GM19455 (cell line): ENCODE measurements around the gene GRHL3.
A peak's percentile ranks its signal among the peaks of the same experiment; 100 is the strongest.

Source experiments
- ATAC-seq: cut with Tn5 transposase; IDR thresholded peaks from one replicate; pipeline ENCODE4 v1.9.1; 2021; ENCODE audit not compliant: unreplicated experiment

GRHL3 gene

DNA sequence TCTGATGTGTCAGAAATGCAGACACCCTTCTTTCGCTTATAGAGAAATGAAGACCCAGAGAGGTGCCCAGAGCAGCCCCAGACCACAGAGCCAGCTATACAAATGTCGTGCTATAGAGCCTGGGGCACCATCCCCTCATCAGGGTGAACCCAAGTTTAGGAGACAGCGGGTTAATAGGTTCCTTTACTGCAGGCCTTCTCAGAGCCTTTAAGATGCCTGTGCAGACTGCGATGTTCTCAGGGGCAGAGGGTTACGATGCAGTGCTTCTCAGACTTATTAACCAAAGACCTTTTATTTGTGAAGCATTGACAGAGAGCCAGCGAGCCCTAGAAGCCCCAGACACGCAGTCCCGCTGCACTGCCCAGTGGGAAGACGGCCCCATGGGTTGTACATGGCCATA lies 47.5 kb downstream of the GRHL3 start:
- ATAC-seq: no peak

DNA sequence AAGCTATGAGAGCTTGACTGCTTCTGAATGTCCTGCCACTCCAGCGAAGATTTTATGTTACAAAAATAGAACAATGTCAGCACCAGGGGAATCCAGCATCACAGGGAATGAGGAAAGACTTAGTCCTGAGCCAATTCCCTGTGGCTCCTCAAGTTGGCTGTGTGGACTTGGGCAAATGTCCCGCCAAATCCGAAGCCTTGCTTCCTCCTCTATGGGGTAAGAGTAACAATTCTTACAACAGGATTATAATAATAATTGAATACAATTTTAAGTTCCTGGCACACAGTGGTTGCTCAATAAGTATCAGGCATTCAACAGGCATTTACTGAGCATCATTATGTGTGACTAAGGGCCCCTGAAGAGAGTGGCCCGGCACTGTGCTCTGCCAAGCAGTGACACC lies 50.0 kb downstream of the GRHL3 start:
- ATAC-seq: no peak

DNA sequence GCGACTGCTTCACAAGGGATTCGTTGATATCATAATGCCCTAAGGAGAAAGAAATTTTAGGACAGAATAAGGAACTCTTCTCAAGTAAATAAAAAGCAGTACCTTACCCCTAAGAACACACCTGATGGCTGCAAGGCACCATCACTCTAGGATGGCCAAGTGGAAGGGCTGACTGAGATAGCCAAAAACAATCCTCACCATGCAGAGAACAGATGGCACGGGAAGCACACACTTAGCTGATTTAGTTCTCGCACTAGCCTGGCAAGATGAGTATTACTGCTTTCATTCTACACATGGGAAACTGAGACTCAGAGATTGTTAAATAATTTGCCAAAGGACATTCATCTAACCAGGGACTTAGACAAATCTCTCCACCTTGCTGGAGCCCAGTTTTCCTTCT lies 50.6 kb downstream of the GRHL3 start:
- ATAC-seq: no peak

DNA sequence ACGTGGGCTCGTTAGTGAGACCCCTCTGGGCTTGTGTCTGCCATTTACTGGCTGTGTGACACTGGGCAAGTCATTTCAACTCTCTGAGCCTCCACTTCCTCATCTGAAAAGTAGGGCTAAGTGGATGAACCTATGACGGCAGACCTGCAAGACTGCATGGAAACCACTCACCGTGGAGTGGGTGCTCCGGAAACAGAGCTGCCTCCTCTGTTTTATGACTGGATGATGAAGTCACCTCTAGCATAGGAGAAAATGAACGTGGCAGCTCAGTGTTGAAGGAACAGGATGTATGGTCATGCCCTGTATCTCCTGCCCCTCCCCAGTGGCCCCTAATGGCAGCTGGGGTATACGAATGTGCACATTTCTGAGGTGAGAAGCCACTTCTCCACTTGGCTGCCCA lies 53.9 kb downstream of the GRHL3 start:
- ATAC-seq: no peak

DNA sequence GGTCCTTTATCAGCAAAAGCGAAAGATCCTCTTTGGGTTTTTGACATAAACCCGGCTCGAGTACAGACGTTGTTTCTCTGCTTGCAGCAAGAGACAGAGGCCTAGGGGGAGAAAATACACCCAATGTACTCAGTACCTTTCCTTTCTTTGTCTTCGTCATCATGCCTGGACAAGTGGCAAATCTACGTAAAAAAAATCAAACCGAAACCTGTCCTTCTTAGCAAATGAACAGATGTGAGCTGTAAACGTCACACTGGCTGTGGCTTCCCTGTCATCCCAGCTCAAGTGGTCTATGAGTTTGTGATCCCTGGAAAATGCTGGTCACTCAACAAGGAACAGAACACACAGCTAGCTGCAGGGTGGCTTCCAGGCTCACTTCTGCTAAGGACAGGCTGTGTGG lies 54.6 kb downstream of the GRHL3 start:
- no peak for ATAC-seq

DNA sequence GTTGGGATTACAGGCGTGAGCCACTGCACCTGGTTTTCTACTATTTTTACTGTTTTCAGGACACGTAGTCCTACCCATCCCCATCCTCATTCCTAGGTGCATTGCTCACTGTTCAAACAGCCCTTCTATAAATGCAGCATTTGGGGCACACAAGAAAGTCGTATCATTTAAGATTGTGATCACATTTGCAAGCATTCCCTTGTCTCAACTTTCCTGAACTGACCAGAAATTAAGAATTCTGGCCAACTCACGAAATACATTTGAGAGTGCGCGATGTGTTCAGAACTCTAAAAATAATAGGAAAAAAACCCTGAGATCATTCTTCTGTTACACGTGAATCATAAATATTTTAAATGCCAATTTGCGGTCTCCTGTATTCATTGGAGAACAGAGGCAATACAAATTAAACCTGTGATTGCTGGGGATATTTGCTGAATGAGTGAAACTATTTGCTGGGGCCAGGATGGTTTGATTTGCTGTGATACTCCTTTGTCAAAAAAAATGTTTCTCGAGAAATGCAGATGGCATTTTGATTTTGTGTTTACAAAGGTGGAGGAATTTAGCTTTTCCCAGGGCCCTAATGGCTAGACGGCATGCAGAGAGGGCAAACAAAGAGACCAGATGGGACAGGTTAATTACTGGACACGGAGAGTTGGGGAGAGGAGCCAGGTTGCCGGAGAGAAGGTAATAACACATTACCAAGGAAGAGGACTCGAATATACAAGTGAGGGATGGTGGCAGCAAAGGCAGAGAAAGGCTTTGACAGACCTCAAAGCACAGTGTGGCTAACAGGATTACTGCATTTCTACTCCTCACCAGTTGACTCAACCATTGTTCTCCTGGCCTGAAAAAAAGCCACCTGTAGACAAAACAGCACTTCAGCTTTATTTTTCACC lies 56.0 kb downstream of the GRHL3 start:
- no peak for ATAC-seq

DNA sequence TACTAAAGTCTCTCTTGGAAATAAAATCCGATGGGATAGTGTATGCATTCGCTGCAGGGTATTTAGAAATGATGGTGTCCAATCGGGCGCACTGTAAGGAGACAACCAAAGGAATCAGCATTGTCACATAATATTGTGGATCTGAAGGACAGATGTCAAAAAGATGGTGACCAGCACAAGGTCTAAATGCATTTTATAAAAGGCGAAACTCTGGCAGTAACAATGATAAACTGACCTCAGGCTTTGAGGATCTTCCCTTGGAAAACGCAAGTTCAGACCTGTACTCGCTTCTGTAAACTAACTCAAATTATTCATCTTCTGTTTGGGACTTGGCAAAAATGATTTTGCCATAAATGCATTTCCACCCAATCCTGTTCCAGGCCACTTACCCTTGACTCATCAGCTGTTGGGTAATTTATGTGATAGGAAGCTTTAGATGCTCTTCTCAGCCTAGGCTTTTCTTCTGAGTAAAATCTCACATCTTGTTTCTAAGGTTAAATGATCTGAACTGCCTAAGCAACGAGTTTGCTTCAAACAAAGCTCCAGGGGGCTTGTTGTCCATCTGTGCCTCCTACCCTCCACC lies 60.7 kb downstream of the GRHL3 start:
- ATAC-seq: no peak

DNA sequence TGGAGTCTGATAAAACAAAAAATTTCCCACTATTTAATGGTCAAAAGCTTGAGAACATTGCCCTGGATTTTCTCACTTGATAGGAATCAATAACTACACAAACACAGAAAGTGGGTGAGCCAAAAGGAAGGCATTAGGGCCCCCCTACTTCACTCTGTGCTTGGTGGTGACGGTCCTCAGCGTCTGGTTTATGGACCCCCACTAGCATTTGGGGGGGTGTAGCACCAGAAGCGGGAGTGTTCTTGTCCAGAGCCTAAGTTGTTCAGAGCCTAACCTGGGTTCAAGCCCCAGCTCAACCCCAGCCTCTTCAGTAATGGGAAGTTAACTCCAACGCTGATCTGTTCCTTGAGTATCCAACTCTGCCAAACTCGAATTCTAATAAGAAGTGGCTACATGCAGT lies 61.4 kb downstream of the GRHL3 start:
- no peak for ATAC-seq

DNA sequence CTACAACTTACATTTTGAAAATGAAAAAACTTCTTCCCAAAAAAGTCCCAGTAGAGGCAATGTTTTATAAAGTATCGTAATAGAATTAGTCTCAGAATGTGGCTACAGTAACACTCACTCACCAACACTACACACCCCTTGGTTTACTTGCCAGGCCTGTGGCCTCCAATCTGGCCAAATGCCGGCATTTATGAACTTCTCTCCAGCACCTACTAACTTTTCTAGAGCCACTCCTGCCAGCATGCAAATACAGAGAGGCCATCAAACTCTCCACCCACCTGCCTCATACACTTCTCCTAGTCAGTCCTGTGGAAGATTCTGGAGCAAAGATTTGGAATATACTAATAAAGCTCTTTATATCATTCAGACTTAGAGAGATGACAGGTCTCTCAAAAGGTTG lies 62.1 kb downstream of the GRHL3 start:
- no peak for ATAC-seq

DNA sequence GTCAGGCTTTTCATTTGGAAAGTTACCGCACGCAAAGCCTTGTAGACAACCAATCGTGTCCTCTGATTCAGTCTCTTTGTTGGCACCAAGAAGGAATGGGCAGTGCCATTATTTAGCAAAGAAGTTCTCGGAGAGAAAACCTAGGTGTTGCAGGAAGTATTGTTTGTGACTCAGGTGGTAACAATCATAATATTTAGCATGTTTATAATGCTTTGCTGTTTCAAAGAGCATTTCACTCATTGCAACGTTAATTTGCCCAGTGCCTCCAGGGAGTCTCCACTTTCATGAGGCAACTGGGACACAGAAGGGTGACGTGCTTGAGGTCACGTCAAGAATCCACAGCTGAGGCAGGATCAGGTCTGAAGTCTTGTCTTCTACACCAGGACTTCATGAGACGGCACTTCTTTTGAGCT lies 63.0 kb downstream of the GRHL3 start:
- ATAC-seq: no peak

DNA sequence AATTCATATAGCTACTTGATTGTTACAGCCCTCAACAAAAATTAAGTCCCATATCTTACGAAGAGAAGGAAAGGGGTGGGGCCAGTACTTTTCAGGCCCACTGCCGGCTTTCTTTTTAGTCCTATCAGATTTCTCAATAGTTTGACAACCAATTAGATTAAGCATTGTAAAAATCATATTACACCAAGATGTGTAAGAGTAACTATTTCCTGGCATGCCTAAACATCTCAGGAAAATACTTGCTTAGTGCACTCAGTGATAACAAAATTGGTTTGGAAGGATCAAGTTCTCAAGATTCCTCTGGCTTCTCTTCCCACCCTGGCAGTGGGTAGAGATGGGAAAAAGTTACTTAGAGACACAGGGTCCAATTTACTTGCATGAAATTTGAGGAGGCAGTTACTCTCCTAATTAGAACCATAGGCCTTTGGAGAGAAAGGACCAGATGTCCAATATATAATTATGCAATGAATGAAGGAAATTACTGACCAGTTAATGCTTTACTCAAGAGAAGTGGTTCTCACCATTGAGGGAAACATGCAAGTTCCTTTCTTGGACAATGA lies 64.3 kb downstream of the GRHL3 start:
- no peak for ATAC-seq

DNA sequence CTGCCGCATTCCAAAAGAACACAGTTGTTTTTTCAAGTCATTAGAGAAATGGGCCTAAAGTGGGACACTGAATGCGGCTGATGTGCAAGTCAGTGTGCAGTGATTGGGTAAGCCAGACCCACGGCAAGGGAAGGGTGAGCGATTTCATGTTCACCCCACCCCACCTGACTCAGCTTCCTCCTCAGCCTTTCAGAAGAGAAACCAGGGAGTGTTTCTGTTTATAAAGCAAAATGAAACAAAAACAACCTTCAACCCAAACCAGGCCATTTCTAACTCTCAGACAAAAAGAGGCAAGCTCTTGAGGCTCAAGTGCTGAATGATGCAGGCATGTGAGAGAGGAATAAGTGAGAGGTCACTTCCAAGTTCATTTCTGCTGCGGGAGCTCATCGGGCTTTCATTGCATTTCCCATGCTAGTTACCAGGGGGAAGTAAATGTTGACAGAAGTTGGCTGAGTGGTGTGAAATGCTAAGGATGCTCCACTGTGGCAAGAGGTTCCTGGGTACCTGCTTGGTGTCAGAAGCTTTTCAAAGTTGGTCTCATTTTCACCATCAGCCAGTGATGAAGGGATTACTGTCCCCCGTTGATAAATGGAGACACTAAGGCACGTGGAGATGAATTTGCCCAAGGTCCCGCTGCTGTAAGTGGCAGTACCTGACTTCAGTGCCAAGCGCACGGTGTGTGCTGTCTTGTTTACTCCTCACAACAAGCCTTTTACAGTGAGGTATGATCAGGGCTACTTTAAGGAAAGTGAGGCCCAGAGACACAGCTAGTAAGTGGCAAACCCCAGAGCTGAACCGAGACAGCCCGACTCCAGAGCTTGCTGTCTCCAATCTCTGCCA lies 65.3 kb downstream of the GRHL3 start:
- no peak for ATAC-seq

DNA sequence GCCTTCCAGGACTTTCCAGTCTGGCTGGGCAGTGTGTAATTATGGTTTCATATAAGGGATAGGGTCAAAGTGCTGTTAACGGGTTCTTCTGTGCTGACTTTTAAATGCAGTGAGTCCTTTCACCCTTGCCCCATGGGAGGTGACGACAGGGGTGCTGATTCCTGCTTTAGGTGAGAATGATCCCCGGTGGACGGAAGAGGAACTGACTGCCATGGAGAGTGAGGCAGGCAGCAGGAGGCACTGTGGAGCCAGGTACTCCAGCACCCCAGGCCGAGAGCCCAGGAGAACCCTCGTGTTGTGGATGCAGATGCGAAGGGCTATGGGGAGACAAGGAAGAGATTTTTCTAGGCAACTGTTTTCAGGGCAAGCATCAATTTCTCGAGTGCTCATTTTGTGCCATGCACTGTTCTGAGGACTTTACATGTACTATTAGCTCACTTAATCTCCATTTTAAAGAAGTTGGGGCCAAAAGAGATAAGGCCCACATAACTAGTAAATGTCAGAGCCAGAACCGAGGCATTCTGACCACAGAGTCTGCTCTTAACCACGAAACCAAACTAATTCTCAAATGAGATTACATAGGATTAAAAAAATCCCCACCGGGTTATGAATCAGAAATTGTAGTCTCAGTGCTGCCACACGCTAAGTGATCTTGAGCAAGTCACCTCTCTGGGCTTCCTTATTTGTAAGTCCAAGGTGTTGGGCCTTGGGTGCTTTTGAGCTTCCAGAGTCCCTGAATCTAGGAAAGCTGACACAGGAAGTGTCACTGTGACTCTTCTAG lies 66.2 kb downstream of the GRHL3 start:
- no peak for ATAC-seq

DNA sequence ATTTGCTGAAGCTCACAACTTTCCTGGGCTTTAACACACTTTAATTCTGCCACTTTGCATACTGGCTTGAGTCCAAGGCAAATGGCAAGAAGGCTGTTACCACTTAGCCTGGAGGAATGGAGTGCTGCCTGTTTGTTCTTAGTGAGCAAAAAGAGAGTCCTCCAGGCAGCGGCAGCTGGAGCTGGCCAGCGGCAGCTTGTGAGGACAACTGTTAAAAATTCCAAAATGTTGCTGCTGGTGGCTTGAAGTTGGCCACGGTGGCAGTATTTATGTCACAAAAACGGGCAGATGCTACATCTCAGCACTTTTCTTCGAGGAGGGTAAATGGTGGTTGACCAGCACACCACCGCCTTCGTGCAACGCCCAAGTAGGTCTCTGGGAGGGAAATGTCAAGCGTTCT lies 67.1 kb downstream of the GRHL3 start:
- ATAC-seq: no peak

DNA sequence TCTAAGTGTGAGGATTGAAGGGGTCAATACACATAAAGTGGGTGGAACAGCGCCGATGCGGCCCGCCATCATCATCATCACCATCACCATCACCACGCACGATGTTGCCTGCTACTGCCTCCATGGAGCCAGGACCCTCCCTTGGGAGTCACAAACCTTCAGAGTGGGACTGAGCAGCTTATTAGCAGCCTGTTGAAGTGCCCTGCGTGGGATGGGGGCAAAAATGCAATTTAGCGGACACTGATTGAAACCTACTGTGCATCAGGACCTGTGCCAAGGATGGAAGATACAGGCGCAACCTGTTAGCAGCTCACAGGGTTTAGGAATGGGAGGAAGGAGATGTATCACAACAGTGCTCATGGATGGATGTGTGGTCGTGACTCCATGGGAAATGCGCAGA lies 67.8 kb downstream of the GRHL3 start:
- ATAC-seq: no peak

DNA sequence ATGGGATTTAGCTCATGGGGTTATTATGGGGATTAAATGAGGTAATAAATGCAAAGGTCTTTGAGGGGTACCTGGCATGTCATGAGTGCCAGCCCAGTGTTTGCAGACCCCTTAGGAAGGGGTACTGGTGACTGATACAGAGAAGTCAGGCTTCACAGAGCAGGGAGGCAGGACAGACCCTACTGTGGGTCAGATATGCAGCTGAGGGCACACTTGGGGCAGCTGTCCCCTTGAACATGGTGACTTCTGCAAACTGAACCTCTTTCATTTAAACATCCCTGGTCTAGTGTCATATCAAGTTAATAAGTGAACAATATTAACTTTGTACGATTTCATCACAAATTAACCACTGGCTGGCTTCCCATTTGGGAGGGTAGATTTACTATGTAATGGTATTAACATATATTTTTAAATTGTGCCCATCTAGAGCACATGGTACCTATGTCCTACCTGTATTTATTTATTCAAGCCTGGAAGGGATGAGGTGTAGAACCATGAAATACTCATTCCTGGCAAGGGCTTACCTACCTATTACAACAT lies 68.5 kb downstream of the GRHL3 start:
- no peak for ATAC-seq

DNA sequence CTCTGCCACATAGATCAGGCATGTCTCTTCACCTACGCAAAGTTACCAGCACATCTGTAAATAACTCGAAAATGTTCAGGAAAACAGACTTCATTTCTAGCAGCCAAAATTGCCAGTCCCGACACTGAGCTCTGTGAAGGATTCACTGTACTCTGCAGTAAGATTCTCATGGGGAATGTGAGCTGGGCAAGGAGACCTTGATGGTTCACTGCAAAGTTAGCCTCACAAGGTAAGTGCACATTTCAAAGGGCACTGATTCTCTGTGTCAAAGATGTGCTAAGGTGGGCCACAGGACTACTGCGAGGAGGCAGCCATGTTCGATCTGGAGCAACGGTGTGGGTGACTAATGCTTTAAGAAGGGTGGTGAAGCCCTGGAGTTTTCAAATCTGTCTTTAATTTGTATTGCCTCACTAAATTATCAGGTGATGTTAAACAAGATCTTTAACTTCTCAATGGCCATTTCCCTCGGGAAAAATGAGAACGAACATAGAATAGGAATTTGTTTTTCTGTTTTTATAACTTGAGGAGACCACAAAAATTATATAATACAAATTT lies 69.3 kb downstream of the GRHL3 start:
- no peak for ATAC-seq

DNA sequence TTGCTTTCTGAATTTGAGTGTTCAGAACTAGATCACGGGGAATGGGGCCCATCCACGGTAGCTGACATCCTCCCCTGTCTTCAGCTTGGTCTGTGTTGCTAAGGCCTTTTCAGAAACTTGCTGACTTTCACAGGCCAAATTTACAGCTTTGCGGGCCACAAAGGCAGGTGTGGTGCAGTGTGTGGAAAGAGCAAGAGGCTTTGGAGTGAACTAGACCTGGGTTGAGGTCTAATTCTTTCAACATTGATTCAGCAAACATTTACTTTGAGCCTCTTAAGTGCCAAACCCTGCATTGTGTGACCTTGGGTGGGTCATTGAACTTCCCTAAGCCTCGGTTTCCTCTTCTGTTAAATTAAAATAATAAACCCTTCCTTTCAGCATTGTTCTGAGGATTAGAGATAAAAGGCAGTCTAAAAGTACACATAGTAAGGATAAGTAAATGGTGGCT lies 70.1 kb downstream of the GRHL3 start:
- ATAC-seq: no peak

DNA sequence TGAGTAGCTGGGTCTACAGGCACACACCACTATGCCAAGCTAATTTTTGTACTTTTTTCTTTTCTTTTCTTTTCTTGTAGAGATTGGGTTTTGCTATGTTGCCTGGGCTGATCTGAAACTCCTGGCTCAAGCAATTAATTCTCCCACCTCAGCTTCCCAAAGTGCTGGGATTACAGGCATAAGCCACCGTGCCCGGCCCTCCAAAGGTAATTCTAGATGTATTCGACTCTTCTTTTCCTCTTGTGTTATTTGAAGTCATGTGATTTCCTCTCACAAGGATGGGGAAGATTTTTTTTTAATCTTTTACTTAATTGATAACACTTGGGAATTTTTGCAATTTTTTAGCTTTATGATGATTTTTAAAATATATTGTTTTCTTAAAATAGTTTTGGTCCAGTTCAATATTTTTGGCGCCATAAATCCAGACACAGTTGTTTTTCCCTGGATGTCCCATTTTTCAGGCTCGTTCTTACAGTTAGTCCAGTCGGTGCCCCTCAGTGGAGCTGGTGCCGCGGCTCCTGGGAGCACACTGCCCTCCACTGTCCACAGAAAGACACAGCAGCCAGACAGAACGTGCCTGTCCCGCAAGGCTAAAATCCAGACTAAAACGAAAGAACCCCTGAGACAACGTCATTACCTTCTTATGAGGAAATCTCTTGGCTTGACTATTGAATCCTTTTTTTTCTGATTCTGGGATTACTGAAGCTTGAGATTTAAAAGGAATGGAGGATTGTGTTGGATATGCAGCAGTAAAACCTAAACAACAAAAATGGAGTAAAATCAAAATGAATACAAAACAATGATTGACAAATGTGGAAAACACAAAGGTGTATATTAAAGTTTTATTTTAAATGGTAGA lies 72.0 kb downstream of the GRHL3 start:
- ATAC-seq: peak; percentile 42
